Measurements from ENCODE around the gene AKAP3. TPM values are rescaled to one million over a fixed set of nuclear protein-coding genes. Genes with fewer than 3 reads are reported as not detected.
A peak's percentile ranks its signal among the peaks of the same experiment; 100 is the strongest.

The AKAP3 gene
- total RNA-seq, 1 donor from 2014 or later, result 2.7 TPM

GRCh38 chr12:4648104-4648500 lies 749 bp downstream of the AKAP3 start:
- no peaks in the 10 kb centered on the region for H3K9me3 ChIP-seq (replicated peaks)
- H3K4me1 ChIP-seq, result peaks cover 53% of the 10 kb centered on the region
- TF ChIP-seq CTCF (IDR thresholded peaks at IDR 0.05; ENCODE audit: borderline replicate concordance), result no peak
- intact Hi-C loops (cut with micrococcal nuclease), result no loop called here
- H3K36me3 ChIP-seq, result no peaks in the 10 kb centered on the region
- H3K27ac ChIP-seq (replicated peaks), result peak overlapping the region; percentile 93
- peak overlapping the region; percentile 90 for H3K4me3 ChIP-seq
- no peak for DNase-seq
- H3K27me3 ChIP-seq (ENCODE audit: low read depth), result no peaks in the 10 kb centered on the region

GRCh38 chr12:4645023-4645422 lies 3.8 kb downstream of the AKAP3 start:
- TF ChIP-seq CTCF (IDR thresholded peaks at IDR 0.05; ENCODE audit: borderline replicate concordance), result no peak
- no peaks in the 10 kb centered on the region for H3K27me3 ChIP-seq (ENCODE audit: low read depth)
- intact Hi-C loops (cut with micrococcal nuclease), result no loop called here
- H3K9me3 ChIP-seq (replicated peaks), result no peaks in the 10 kb centered on the region
- H3K27ac ChIP-seq (replicated peaks), result no peak overlapping the region
- H3K4me3 ChIP-seq, result no peak overlapping the region
- peaks cover 22% of the 10 kb centered on the region for H3K4me1 ChIP-seq
- no peak for DNase-seq
- H3K36me3 ChIP-seq, result no peaks in the 10 kb centered on the region

GRCh38 chr12:4643747-4644146 lies 5.1 kb downstream of the AKAP3 start:
- Histone ChIP-seq H3K36me3 (no peaks in the 10 kb centered on the region), H3K9me3 (replicated peaks) (no peaks in the 10 kb centered on the region), H3K27me3 (ENCODE audit: low read depth) (no peaks in the 10 kb centered on the region), H3K4me3 (no peak overlapping the region), H3K4me1 (peaks cover 12% of the 10 kb centered on the region), H3K27ac (replicated peaks) (no peak overlapping the region)
- intact Hi-C loops (cut with micrococcal nuclease), result no loop called here
- TF ChIP-seq CTCF (IDR thresholded peaks at IDR 0.05; ENCODE audit: borderline replicate concordance), result no peak
- DNase-seq, result no peak

- Histone ChIP-seq H3K9me3 (replicated peaks) (no peaks in the 10 kb centered on the region), H3K27me3 (ENCODE audit: low read depth) (no peaks in the 10 kb centered on the region), H3K36me3 (no peaks in the 10 kb centered on the region), H3K4me1 (no peaks in the 10 kb centered on the region), H3K4me3 (no peak overlapping the region), H3K27ac (replicated peaks) (no peak overlapping the region)
- intact Hi-C loops (cut with micrococcal nuclease), result no loop called here
- no peak for TF ChIP-seq CTCF (IDR thresholded peaks at IDR 0.05; ENCODE audit: borderline replicate concordance)
- no peak for DNase-seq
Measured at GRCh38 chr12:4630262-4630661, 18.6 kb downstream of the AKAP3 start.

- no peaks in the 10 kb centered on the region for H3K36me3 ChIP-seq
- no peaks in the 10 kb centered on the region for H3K9me3 ChIP-seq (replicated peaks)
Measured at GRCh38 chr12:4628406-4628805, 20.4 kb downstream of the AKAP3 start.

More at GRCh38 chr12:4628406-4628805, 20.4 kb downstream of the AKAP3 start:
- no peak for DNase-seq
- intact Hi-C loops (cut with micrococcal nuclease), result no loop called here
- Histone ChIP-seq H3K4me1 (no peaks in the 10 kb centered on the region), H3K27ac (replicated peaks) (no peak overlapping the region), H3K27me3 (ENCODE audit: low read depth) (no peaks in the 10 kb centered on the region), H3K4me3 (no peak overlapping the region)
- no peak for TF ChIP-seq CTCF (IDR thresholded peaks at IDR 0.05; ENCODE audit: borderline replicate concordance)
